ENCODE results near the gene IDH1.

IDH1 gene

GRCh38 chr2:208186465-208186864, 68.4 kb downstream of the IDH1 start:
- CTCF ChIA-PET: no interaction called here
- DNase-seq (ENCODE audit: extremely low spot score): no peak
- POLR2A ChIA-PET: no interaction called here
- TF ChIP-seq ELF4 (IDR thresholded peaks at IDR 0.05): no peak
- no peak for TF ChIP-seq SP1 (IDR thresholded peaks at IDR 0.05)
- TF ChIP-seq PKNOX1 (IDR thresholded peaks at IDR 0.05): no peak
- TF ChIP-seq TARDBP (IDR thresholded peaks at IDR 0.05): no peak
- TF ChIP-seq BHLHE40 (IDR thresholded peaks at IDR 0.05; ENCODE audit: borderline replicate concordance): no peak
- TF ChIP-seq FOXA1 (IDR thresholded peaks at IDR 0.05): no peak
- no peak for TF ChIP-seq FOXM1 (IDR thresholded peaks at IDR 0.05; ENCODE audit: borderline replicate concordance)
- no peak for TF ChIP-seq NFRKB (IDR thresholded peaks at IDR 0.05)
- no peak for TF ChIP-seq FOXK2 (IDR thresholded peaks at IDR 0.05)
- TF ChIP-seq HDGF (IDR thresholded peaks at IDR 0.05; ENCODE audit: borderline replicate concordance): no peak
- TF ChIP-seq L3MBTL2 (conservative IDR thresholded peaks at IDR 0.05): no peak
- no peak for TF ChIP-seq ARNT (IDR thresholded peaks at IDR 0.05)
- TF ChIP-seq LEF1 (IDR thresholded peaks at IDR 0.05; ENCODE audit: borderline replicate concordance): no peak
- TF ChIP-seq SUZ12 (IDR thresholded peaks at IDR 0.05): no peak
- no peak for TF ChIP-seq CTBP1 (IDR thresholded peaks at IDR 0.05; ENCODE audit: borderline replicate concordance)
- TF ChIP-seq ZNF384 (IDR thresholded peaks at IDR 0.05): no peak
